ENCODE results near the gene C17orf58. TPM values are rescaled to one million over a fixed set of nuclear protein-coding genes. Genes with fewer than 3 reads are reported as not detected.

C17orf58 gene
- total and polyA plus RNA-seq, 9 of the 15 experiments (the other 6 are each of a cell fraction or from before 2014, with no cell fraction given) = 8.6 to 37.4 (median 27.6) TPM

DNA sequence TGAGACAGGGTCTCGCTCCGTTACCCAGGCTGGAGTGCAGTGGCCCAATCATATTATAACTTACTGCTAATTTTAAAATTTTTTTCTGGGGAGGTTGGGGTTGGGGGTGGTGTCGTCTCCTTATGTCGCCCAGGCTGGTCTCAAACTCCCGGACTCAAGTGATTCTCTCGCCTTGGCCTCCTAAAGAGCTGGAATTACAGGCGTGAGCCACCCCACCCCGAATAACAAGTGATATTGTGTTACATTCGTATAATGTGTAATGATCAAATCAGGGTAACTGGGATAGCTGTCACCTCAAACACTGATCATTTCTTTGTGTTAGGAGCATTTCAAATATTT is 23.0 kb upstream of the C17orf58 start:
- in situ Hi-C loops (cut with MboI) (no loop called here), intact Hi-C loops (cut with micrococcal nuclease) (loop anchor here (10.0 kb wide), 1 partner anchor 185 kb away; no protein-coding TSS in a partner anchor)
- H3K79me2 ChIP-seq (ENCODE audit: control insufficient read depth, insufficient read depth, low read length) = no peaks in the 10 kb centered on the region
- no peak overlapping the region for H3K4me3 ChIP-seq
- ATAC-seq (no peak), DNase-seq (ENCODE audit: extremely low read depth in 1 of 4, low spot score in 3 of 4) (peak in 1 of 4 experiments; percentile 17), FAIRE-seq (no peak)
- no peak overlapping the region; the same call in 2 of the 3 replicates for H3K27ac ChIP-seq (ENCODE audit: extremely low read depth, low read depth, low read length)
- H3K4me1 ChIP-seq (replicated peaks in 1 of 2; ENCODE audit: control insufficient read depth in 2 of 2, insufficient read depth in 2 of 2, low read length in 2 of 2) = peaks cover 12 to 13% of the 10 kb centered on the region in 2 experiments; a peak in 4 of 5 replicates
- H3K36me3 ChIP-seq (ENCODE audit: control insufficient read depth, insufficient read depth, low read length) = no peaks in the 10 kb centered on the region
- no peak overlapping the region for H3K9ac ChIP-seq (ENCODE audit: insufficient read depth in 1 of 2, low read depth in 2 of 2, low read length in 2 of 2)
- peak overlapping the region; percentile 34 for H3K4me2 ChIP-seq (ENCODE audit: insufficient read depth, low read length)
- no peaks in the 10 kb centered on the region for H3K27me3 ChIP-seq (ENCODE audit: control insufficient read depth in 2 of 2, insufficient read depth in 2 of 2, low read length in 2 of 2)
- WGBS (ENCODE audit: insufficient coverage, low coverage, missing lambda C conversion rate) = 42% methylated on average over 9 of the region's 9 CpGs
- ChIA-PET CTCF (ENCODE audit: low intra/inter-chr PET ratio) (no interaction called here), POLR2A (interaction anchor here (0.7 to 1.7 kb wide), 9 partner anchors 9 to 328 kb away, joined by 3 to 18 read pairs (median 4); partner anchors contain the start of gene KPNA2)
- H3K9me1 ChIP-seq (ENCODE audit: control insufficient read depth, insufficient read depth, low read length) = no peaks in the 10 kb centered on the region
- no TSS peak for BruUV-seq (replicated peaks)
- no peak overlapping the region for H2AFZ ChIP-seq (ENCODE audit: low read depth, low read length)
- H4K20me1 ChIP-seq (replicated peaks; ENCODE audit: control insufficient read depth, insufficient read depth, low read length) = no peaks in the 10 kb centered on the region
- H3K9me3 ChIP-seq (replicated peaks; ENCODE audit: control insufficient read depth, insufficient read depth, low read depth, low read length) = no peaks in the 10 kb centered on the region
- TF ChIP-seq OTX1 (CRISPR knock-in tag; IDR thresholded peaks at IDR 0.05) = no peak
- TF ChIP-seq, protein P1, sequence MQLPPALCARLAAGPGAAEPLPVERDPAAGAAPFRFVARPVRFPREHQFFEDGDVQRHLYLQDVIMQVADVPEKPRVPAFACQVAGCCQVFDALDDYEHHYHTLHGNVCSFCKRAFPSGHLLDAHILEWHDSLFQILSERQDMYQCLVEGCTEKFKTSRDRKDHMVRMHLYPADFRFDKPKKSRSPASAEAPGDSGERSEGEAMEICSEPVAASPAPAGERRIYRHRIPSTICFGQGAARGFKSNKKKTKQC (CRISPR knock-in tag; IDR thresholded peaks at IDR 0.05) = no peak
- TF ChIP-seq PCBP2 (IDR thresholded peaks at IDR 0.05; ENCODE audit: low read depth, low read length, poor library complexity, severe bottlenecking) = no peak
- TF ChIP-seq, protein P2, sequence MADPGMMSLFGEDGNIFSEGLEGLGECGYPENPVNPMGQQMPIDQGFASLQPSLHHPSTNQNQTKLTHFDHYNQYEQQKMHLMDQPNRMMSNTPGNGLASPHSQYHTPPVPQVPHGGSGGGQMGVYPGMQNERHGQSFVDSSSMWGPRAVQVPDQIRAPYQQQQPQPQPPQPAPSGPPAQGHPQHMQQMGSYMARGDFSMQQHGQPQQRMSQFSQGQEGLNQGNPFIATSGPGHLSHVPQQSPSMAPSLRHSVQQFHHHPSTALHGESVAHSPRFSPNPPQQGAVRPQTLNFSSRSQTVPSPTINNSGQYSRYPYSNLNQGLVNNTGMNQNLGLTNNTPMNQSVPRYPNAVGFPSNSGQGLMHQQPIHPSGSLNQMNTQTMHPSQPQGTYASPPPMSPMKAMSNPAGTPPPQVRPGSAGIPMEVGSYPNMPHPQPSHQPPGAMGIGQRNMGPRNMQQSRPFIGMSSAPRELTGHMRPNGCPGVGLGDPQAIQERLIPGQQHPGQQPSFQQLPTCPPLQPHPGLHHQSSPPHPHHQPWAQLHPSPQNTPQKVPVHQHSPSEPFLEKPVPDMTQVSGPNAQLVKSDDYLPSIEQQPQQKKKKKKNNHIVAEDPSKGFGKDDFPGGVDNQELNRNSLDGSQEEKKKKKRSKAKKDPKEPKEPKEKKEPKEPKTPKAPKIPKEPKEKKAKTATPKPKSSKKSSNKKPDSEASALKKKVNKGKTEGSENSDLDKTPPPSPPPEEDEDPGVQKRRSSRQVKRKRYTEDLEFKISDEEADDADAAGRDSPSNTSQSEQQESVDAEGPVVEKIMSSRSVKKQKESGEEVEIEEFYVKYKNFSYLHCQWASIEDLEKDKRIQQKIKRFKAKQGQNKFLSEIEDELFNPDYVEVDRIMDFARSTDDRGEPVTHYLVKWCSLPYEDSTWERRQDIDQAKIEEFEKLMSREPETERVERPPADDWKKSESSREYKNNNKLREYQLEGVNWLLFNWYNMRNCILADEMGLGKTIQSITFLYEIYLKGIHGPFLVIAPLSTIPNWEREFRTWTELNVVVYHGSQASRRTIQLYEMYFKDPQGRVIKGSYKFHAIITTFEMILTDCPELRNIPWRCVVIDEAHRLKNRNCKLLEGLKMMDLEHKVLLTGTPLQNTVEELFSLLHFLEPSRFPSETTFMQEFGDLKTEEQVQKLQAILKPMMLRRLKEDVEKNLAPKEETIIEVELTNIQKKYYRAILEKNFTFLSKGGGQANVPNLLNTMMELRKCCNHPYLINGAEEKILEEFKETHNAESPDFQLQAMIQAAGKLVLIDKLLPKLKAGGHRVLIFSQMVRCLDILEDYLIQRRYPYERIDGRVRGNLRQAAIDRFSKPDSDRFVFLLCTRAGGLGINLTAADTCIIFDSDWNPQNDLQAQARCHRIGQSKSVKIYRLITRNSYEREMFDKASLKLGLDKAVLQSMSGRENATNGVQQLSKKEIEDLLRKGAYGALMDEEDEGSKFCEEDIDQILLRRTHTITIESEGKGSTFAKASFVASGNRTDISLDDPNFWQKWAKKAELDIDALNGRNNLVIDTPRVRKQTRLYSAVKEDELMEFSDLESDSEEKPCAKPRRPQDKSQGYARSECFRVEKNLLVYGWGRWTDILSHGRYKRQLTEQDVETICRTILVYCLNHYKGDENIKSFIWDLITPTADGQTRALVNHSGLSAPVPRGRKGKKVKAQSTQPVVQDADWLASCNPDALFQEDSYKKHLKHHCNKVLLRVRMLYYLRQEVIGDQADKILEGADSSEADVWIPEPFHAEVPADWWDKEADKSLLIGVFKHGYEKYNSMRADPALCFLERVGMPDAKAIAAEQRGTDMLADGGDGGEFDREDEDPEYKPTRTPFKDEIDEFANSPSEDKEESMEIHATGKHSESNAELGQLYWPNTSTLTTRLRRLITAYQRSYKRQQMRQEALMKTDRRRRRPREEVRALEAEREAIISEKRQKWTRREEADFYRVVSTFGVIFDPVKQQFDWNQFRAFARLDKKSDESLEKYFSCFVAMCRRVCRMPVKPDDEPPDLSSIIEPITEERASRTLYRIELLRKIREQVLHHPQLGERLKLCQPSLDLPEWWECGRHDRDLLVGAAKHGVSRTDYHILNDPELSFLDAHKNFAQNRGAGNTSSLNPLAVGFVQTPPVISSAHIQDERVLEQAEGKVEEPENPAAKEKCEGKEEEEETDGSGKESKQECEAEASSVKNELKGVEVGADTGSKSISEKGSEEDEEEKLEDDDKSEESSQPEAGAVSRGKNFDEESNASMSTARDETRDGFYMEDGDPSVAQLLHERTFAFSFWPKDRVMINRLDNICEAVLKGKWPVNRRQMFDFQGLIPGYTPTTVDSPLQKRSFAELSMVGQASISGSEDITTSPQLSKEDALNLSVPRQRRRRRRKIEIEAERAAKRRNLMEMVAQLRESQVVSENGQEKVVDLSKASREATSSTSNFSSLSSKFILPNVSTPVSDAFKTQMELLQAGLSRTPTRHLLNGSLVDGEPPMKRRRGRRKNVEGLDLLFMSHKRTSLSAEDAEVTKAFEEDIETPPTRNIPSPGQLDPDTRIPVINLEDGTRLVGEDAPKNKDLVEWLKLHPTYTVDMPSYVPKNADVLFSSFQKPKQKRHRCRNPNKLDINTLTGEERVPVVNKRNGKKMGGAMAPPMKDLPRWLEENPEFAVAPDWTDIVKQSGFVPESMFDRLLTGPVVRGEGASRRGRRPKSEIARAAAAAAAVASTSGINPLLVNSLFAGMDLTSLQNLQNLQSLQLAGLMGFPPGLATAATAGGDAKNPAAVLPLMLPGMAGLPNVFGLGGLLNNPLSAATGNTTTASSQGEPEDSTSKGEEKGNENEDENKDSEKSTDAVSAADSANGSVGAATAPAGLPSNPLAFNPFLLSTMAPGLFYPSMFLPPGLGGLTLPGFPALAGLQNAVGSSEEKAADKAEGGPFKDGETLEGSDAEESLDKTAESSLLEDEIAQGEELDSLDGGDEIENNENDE (IDR thresholded peaks at IDR 0.05; ENCODE audit: low read depth, low read length) = no peak
- no peak for TF ChIP-seq MTA2 (IDR thresholded peaks at IDR 0.05; ENCODE audit: low read depth)
